Measurements from ENCODE around the gene QDPR. TPM values are rescaled to one million over a fixed set of nuclear protein-coding genes. Genes with fewer than 3 reads are reported as not detected.

QDPR gene
- total RNA-seq (2011; cell fraction: chromatin; rRNA removed; ENCODE audit: low replicate concordance) = 20.5 and 30.3 TPM in 2 replicates
- 17.8 and 19.8 TPM in 2 replicates for total RNA-seq (2011; cell fraction: nucleolus; rRNA removed)
- total RNA-seq (2011; cell fraction: nucleoplasm; rRNA removed) = 24.1 and 36.3 TPM in 2 replicates
- total RNA-seq (2014; rRNA removed) (9.4 and 14.4 TPM in 2 replicates), total RNA-seq (2014; rRNA removed; fragmentation: Illumina TruSeq; extraction: Trizol) (16.6 and 17.3 TPM in 2 replicates), total RNA-seq (2015; rRNA removed; fragmentation: Illumina TruSeq; extraction: Trizol) (16.6 and 17.2 TPM in 2 replicates), total RNA-seq (2021) (28.6 and 29.7 TPM in 2 replicates), polyA plus RNA-seq (2011; rRNA removed) (27.1 and 28.9 TPM in 2 replicates), polyA plus RNA-seq (2014; fragmentation: Illumina TruSeq; extraction: Trizol) (26.6 and 27.7 TPM in 2 replicates), polyA plus RNA-seq (2014; fragmentation: Nextera tagmentation; extraction: Ambion mirVana) (1 to 10 TPM; 5.7 to 6.4 TPM), polyA plus RNA-seq (2014; rRNA removed) (26.9 and 39.7 TPM in 2 replicates), polyA minus RNA-seq (2011; rRNA and poly(A)+ RNA removed) (27.8 and 36.5 TPM in 2 replicates), Bru-seq, nascent RNA (percentile 70 among the genes with signal in this experiment), BruChase-seq, experiment 1, labeled RNA remaining after a 2-hour chase (percentile 68 among the genes with signal in this experiment), BruChase-seq, experiment 2, labeled RNA remaining after a 6-hour chase (percentile 67 among the genes with signal in this experiment)
- polyA plus RNA-seq (2011; cell fraction: cytosol; rRNA removed) = 28.6 and 28.7 TPM in 2 replicates
- 14.7 and 16.9 TPM in 2 replicates for polyA plus RNA-seq (2011; cell fraction: nucleus; rRNA removed)
- 24.7 and 27.3 TPM in 2 replicates for polyA plus RNA-seq (2012)
- polyA minus RNA-seq (2011; cell fraction: cytosol; rRNA and poly(A)+ RNA removed) = 11.0 and 13.0 TPM in 2 replicates
- polyA minus RNA-seq (2011; cell fraction: nucleus; rRNA and poly(A)+ RNA removed) = 10.4 and 13.9 TPM in 2 replicates
- long read RNA-seq, experiment 1, transcript QDPR-201 (7 exons, 1,648 nt) = major isoform, 75 of 125 reads
- long read RNA-seq, experiment 1, transcript QDPR-205 (6 exons, 1,374 nt) = minor isoform, 12 of 125 reads
- long read RNA-seq, experiment 1, partial matches to known transcripts = 4 of 125 reads
- long read RNA-seq, experiment 1, other reads (novel, unspliced or antisense) = 28 of 125 reads
- long read RNA-seq, experiment 2, transcript QDPR-205 (6 exons, 1,374 nt) = minor isoform, 5 of 55 reads
- long read RNA-seq, experiment 2, transcript QDPR-201 (7 exons, 1,648 nt) = major isoform, 32 of 55 reads
- long read RNA-seq, experiment 2, partial matches to known transcripts = 5 of 55 reads
- long read RNA-seq, experiment 2, other reads (novel, unspliced or antisense) = 11 of 55 reads
- long read RNA-seq, experiment 3, transcript QDPR-201 (7 exons, 1,648 nt) = major isoform, 45 of 56 reads
- long read RNA-seq, experiment 3, partial matches to known transcripts = 1 of 56 reads
- long read RNA-seq, experiment 3, other reads (novel, unspliced or antisense) = 4 of 56 reads

DNA sequence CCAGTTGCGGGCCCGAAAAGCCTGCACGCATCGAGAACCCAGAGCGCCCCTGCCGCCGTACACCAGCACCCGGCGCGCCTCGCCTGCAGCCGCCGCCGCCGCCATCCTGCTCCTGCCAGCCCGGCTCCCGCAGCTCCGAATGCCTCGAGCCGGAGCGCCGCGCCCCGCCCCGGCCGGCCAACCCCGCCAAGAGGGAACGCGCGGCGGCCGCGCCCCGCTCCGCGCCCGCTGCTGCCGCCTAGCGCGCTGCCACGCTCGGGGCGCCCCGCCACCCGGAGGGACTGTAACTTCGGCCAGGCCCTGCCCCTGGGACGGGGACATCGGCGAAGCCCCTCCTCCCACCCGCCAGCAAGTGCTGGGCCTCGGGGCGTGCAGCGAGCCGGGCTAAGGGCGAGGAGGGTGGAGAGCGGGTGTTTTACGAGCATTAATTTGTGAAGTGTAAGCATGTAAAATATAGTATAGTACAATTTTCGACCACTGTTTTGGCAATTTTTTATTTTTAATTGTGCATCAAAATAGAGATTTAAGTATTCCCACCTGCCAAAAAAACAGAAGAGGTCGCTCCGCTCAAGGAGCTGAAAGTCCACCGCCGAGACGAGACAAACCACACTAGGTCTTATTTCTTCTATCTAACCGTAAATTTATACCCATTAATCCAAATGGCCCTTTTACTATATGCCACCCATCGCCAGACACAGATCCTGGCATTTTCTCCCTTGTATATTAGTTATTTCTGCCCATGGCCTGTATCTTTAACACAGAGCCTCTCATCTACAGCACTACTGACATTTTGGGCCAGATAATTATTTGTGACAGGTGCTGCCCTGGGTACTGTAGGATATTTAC lies at the start of gene QDPR:
QDPR (minus strand) TSS at position 141 of the 846 bp plus-strand sequence; CDS start at position 105, 36 bp downstream.
- Histone ChIP-seq H2AFZ (ENCODE audit: low read depth, low read length) (peak within 1 kb of the TSS; percentile 92), H3K79me2 (ENCODE audit: control insufficient read depth, insufficient read depth, low read length) (peaks cover 19% of the 10 kb centered on the region), H3K9ac (ENCODE audit: insufficient read depth in 1 of 2, low read depth in 2 of 2, low read length in 2 of 2) (peak within 1 kb of the TSS; percentile 86 to 90), H3K4me3 (peak within 1 kb of the TSS; percentile 89), H3K9me3 (replicated peaks; ENCODE audit: control insufficient read depth, insufficient read depth, low read depth, low read length) (no peaks in the 10 kb centered on the region), H3K27ac (ENCODE audit: extremely low read depth, low read depth, low read length) (peak within 1 kb of the TSS; percentile 71), H4K20me1 (replicated peaks; ENCODE audit: control insufficient read depth, insufficient read depth, low read length) (peaks cover 4% of the 10 kb centered on the region; the same call in 1 of the 2 replicates), H3K36me3 (ENCODE audit: control insufficient read depth, insufficient read depth, low read length) (peaks cover 29% of the 10 kb centered on the region; the same call in 2 of the 3 replicates), H3K9me1 (ENCODE audit: control insufficient read depth, insufficient read depth, low read length) (no peaks in the 10 kb centered on the region), H3K4me2 (ENCODE audit: insufficient read depth, low read length) (peak within 1 kb of the TSS; percentile 92), H3K27me3 (ENCODE audit: control insufficient read depth in 2 of 2, insufficient read depth in 2 of 2, low read length in 2 of 2) (peaks cover 11 to 14% of the 10 kb centered on the region in 2 experiments; a peak in 4 of 5 replicates), H3K4me1 (replicated peaks in 1 of 2; ENCODE audit: control insufficient read depth in 2 of 2, insufficient read depth in 2 of 2, low read length in 2 of 2) (peaks cover 8 to 17% of the 10 kb centered on the region in 2 experiments; a peak in 4 of 5 replicates)
- ChIA-PET CTCF (ENCODE audit: low intra/inter-chr PET ratio) (interaction anchor here (1.1 to 1.9 kb wide), 2 partner anchors 125 to 296 kb away, joined by 5 to 6 read pairs; no protein-coding TSS in a partner anchor), POLR2A (interaction anchor here (0.6 to 2.0 kb wide), 4 partner anchors 19 to 298 kb away, joined by 3 to 7 read pairs (median 4); partner anchors contain the start of gene DCAF16)
- FAIRE-seq (peak; percentile 61), ATAC-seq (peak; percentile 97), DNase-seq (ENCODE audit: extremely low read depth in 1 of 4, low spot score in 3 of 4) (peak; percentile 89 to 91 (median 90))
- intact Hi-C loops (cut with micrococcal nuclease) = loop anchor here (2.0 kb wide), 1 partner anchor 65 kb away; the partner anchor contains the start of gene LAP3
- 1% methylated on average over 56 of the region's 65 CpGs for WGBS (ENCODE audit: insufficient coverage, low coverage, missing lambda C conversion rate)
- in situ Hi-C loops (cut with MboI) = no loop called here
- no TSS peak for BruUV-seq (replicated peaks)
- TF ChIP-seq TBP (optimal IDR thresholded peaks at IDR 0.05; ENCODE audit: low read depth, low read length) (peak; percentile 37), L3MBTL2 (IDR thresholded peaks at IDR 0.05) (peak; percentile 72; the same call in 1 of the 2 replicates), KLF1 (tag; IDR thresholded peaks at IDR 0.05) (0 out of 2 replicates have a peak, but pooled peaks have one; percentile 30), POLR2H (tag; IDR thresholded peaks at IDR 0.05; ENCODE audit: low read depth) (no peak), POLR2AphosphoS5 (IDR thresholded peaks at IDR 0.05; ENCODE audit: control insufficient read depth, insufficient read depth, low read depth, low read length) (no peak), MTF1 (CRISPR knock-in tag; IDR thresholded peaks at IDR 0.05; ENCODE audit: borderline replicate concordance) (no peak), ATF7 (IDR thresholded peaks at IDR 0.05) (peak; percentile 18; the same call in 1 of the 2 replicates), ZNF165 (CRISPR knock-in tag; IDR thresholded peaks at IDR 0.05; ENCODE audit: borderline replicate concordance) (no peak), NFE2L1 (tag; IDR thresholded peaks at IDR 0.05; ENCODE audit: borderline replicate concordance, low read depth) (no peak), MAZ (CRISPR knock-in tag; conservative IDR thresholded peaks at IDR 0.05 in 1 of 2, IDR thresholded peaks at IDR 0.05 in 1 of 2) (peak; percentile 28 to 74; a peak in 1 of 4 replicates), PCBP2 (IDR thresholded peaks at IDR 0.05; ENCODE audit: low read depth, low read length, poor library complexity, severe bottlenecking) (no peak), SMARCB1 (IDR thresholded peaks at IDR 0.05; ENCODE audit: insufficient read length, low read depth) (peak; percentile 82), YY1 (IDR thresholded peaks at IDR 0.05; ENCODE audit: borderline replicate concordance in 1 of 3, control insufficient read depth in 1 of 3, extremely low read depth in 1 of 3, insufficient read depth in 3 of 3, insufficient read length in 1 of 3, insufficient replicate concordance in 2 of 3, low read depth in 1 of 3, low read length in 2 of 3) (peak in 2 of 3 experiments; percentile 59 to 66), TBL1XR1 (IDR thresholded peaks at IDR 0.05; ENCODE audit: low read length in 2 of 2) (no peak)

Measured in K562 (cell line).